SU-DHL-6 (cell line): Measurements from ENCODE around the gene KCNA3.

ENCODE experiments used
- H2AFZ ChIP-seq: fragments of 200-600 bp; sonication (generic); 2 replicates; pipeline ENCODE4 v1.6.1; 2014; ENCODE audit warnings: low read depth, mild to moderate bottlenecking, moderate library complexity, mixed read lengths, antibody characterized with exemption, low read length; ENCODE audit not compliant: severe bottlenecking
- H3F3A ChIP-seq: fragments of 200-600 bp; shearing (Covaris generic); 2 replicates; pipeline ENCODE4 v1.6.0; 2016; ENCODE audit warnings: antibody characterized with exemption, mild to moderate bottlenecking; ENCODE audit not compliant: insufficient read depth
- H3K27ac ChIP-seq: fragments of 200-600 bp; sonication (generic); 2 replicates; pipeline ENCODE4 v1.5.1; 2016; ENCODE audit warnings: low read depth, mild to moderate bottlenecking, low read length, moderate library complexity, mixed read lengths
- H3K27me3 ChIP-seq: fragments of 200-600 bp; sonication (generic), shearing (Covaris generic); 2 replicates; pipeline ENCODE4 v1.6.0; 2014; ENCODE audit warnings: mild to moderate bottlenecking, low read length
- H3K36me3 ChIP-seq: fragments of 200-600 bp; sonication (generic); 2 replicates; pipeline ENCODE4 v1.6.1; 2014; ENCODE audit warnings: mild to moderate bottlenecking, low read length, mixed read lengths
- H3K4me2 ChIP-seq: fragments of 300-600, 200-600 bp; shearing (Covaris generic), sonication (generic); 2 replicates; pipeline ENCODE4 v1.6.0; 2014; ENCODE audit warnings: low read length, low read depth, mild to moderate bottlenecking; ENCODE audit not compliant: poor library complexity, severe bottlenecking
- H3K4me3 ChIP-seq: fragments of 200-600 bp; sonication (generic); 2 replicates; pipeline ENCODE4 v1.5.1; 2014; ENCODE audit warnings: antibody characterized with exemption, low read length, mild to moderate bottlenecking, mixed read lengths; ENCODE audit not compliant: insufficient read depth, poor library complexity, severe bottlenecking
- H3K79me2 ChIP-seq: fragments of 200-600 bp; sonication (generic); 2 replicates; pipeline ENCODE4 v1.6.1; 2014; ENCODE audit warnings: mild to moderate bottlenecking, low read length, moderate library complexity; ENCODE audit not compliant: insufficient read depth
- H3K9ac ChIP-seq: fragments of 200-600 bp; sonication (generic); 2 replicates; pipeline ENCODE4 v1.7.0; 2014; ENCODE audit warnings: mild to moderate bottlenecking, low read length
- H3K9me2 ChIP-seq: fragments of 200-600 bp; sonication (generic); replicated peaks from 2 replicates; pipeline ENCODE4 v1.6.1; 2014; ENCODE audit warnings: low read length; ENCODE audit not compliant: insufficient read depth
- H3K9me3 ChIP-seq: fragments of 200-600 bp; sonication (generic); 2 replicates; pipeline ENCODE4 v1.6.1; 2014; ENCODE audit warnings: low read length, mixed read lengths; ENCODE audit not compliant: insufficient read depth
- H4K20me1 ChIP-seq: fragments of 200-600 bp; sonication (generic); 2 replicates; pipeline ENCODE4 v1.6.1; 2014; ENCODE audit warnings: low read depth, mild to moderate bottlenecking, antibody characterized with exemption, low read length, moderate library complexity, mixed read lengths
- EZH2phosphoT487 ChIP-seq: fragments of 200-600 bp; sonication (generic), shearing (Covaris generic); conservative IDR thresholded peaks from 2 replicates; pipeline ENCODE4 v1.6.1; 2018; ENCODE audit warnings: mild to moderate bottlenecking, antibody characterized with exemption, low read length, moderate library complexity, mixed read lengths
- TF ChIP-seq, protein P1 (sequence below): fragments of 200-600 bp; sonication (generic); IDR thresholded peaks from one replicate; pipeline ENCODE4 v1.5.1; 2017; ENCODE audit warnings: antibody characterized with exemption, mild to moderate bottlenecking, low read length, moderate library complexity; ENCODE audit not compliant: insufficient read depth, poor library complexity, severe bottlenecking

KCNA3 gene

DNA sequence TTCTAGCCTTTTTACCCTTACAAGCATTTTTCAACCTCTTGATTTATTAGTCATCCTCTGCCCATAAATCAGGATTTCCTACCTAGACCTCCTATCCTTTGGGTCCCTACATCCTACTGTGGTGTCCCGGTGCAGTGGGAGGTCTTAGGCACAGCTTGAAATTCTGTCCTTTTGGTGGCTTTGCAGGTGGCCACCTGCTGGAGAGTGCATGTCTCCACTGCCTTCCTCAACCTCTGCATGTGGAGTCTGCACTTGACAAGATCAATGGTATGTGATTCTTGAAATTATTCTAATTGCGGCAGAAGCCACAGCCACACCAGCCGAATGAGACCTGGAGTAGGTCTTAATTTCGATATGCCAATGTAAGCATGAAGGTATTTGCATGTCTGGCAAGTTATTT lies 11.4 kb upstream of the KCNA3 start:
- Histone ChIP-seq H3K9me2 (no peaks in the 10 kb centered on the region), H3K27me3 (no peaks in the 10 kb centered on the region), H3F3A (no peaks in the 10 kb centered on the region), H3K27ac (no peak overlapping the region), H3K9me3 (no peaks in the 10 kb centered on the region), H4K20me1 (no peaks in the 10 kb centered on the region), H2AFZ (no peak overlapping the region), H3K9ac (no peak overlapping the region), H3K4me3 (no peak overlapping the region), H3K79me2 (no peaks in the 10 kb centered on the region), H3K36me3 (no peaks in the 10 kb centered on the region), H3K4me2 (no peak overlapping the region)
- TF ChIP-seq, protein P1, sequence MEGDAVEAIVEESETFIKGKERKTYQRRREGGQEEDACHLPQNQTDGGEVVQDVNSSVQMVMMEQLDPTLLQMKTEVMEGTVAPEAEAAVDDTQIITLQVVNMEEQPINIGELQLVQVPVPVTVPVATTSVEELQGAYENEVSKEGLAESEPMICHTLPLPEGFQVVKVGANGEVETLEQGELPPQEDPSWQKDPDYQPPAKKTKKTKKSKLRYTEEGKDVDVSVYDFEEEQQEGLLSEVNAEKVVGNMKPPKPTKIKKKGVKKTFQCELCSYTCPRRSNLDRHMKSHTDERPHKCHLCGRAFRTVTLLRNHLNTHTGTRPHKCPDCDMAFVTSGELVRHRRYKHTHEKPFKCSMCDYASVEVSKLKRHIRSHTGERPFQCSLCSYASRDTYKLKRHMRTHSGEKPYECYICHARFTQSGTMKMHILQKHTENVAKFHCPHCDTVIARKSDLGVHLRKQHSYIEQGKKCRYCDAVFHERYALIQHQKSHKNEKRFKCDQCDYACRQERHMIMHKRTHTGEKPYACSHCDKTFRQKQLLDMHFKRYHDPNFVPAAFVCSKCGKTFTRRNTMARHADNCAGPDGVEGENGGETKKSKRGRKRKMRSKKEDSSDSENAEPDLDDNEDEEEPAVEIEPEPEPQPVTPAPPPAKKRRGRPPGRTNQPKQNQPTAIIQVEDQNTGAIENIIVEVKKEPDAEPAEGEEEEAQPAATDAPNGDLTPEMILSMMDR, result no peak
- no peak for TF ChIP-seq EZH2phosphoT487

DNA sequence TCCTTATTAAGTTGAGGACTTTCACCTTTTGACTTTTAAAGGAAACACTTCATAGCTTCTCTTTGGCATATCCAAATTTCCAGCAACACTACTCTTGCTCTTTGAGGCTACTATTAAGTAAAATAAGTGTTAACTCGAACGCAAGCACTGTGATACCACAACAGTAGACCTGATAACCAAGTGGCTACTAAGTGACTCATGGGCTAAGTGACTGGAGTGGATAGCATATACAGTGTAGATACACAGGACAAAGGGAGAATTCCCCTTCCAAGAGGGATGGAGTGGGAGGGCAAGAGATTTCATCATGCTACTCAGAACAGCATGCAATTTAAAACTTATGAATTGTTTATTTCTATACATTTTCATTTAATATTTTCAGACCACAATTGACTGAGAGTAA lies 9.8 kb upstream of the KCNA3 start:
- Histone ChIP-seq H3K9ac (no peak overlapping the region), H3F3A (no peaks in the 10 kb centered on the region), H3K9me2 (no peaks in the 10 kb centered on the region), H3K27ac (no peak overlapping the region), H3K4me2 (no peak overlapping the region), H3K36me3 (no peaks in the 10 kb centered on the region), H3K9me3 (no peaks in the 10 kb centered on the region), H3K4me3 (no peak overlapping the region), H3K79me2 (no peaks in the 10 kb centered on the region), H2AFZ (no peak overlapping the region), H4K20me1 (no peaks in the 10 kb centered on the region), H3K27me3 (no peaks in the 10 kb centered on the region)
- TF ChIP-seq, protein P1, result no peak
- no peak for TF ChIP-seq EZH2phosphoT487

DNA sequence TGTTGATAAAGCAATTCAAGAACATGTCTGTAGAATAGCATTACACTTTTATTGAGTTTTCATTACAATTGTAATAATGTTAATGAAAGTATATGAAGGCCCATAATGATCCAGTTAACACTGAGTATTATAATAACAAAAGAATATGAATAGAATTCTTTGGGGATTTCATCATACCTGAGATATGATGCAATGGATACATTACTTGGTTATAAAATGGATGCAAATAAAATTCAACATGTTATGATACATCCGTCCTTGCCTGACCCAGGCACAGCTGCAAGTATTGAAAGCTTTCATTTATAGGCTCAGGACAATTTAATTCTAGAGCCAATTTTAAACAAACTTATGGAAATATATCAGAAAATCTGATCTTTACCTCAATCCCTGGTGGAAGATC lies 8.2 kb upstream of the KCNA3 start:
- Histone ChIP-seq H3K27ac (no peak overlapping the region), H3K79me2 (no peaks in the 10 kb centered on the region), H3K36me3 (no peaks in the 10 kb centered on the region), H4K20me1 (no peaks in the 10 kb centered on the region), H3K9me3 (no peaks in the 10 kb centered on the region), H3K9me2 (no peaks in the 10 kb centered on the region), H3K4me3 (no peak overlapping the region), H2AFZ (no peak overlapping the region), H3K27me3 (no peaks in the 10 kb centered on the region), H3K9ac (no peak overlapping the region), H3F3A (no peaks in the 10 kb centered on the region), H3K4me2 (no peak overlapping the region)
- TF ChIP-seq EZH2phosphoT487, result no peak
- TF ChIP-seq, protein P1, result no peak
